Panc1 (cell line): ENCODE results near the gene ZC2HC1B.

Source experiments
- SIN3A ChIP-seq: IDR thresholded peaks from 2 replicates; pipeline ENCODE4 v1.6.1; 2012; ENCODE audit warnings: low read depth, mild to moderate bottlenecking, low read length, moderate library complexity, borderline replicate concordance; ENCODE audit not compliant: insufficient read depth
- TF ChIP-seq, protein P1 (sequence below): fragments of 450-650 bp; IDR thresholded peaks from 2 replicates; pipeline ENCODE4 v1.5.1; 2017; ENCODE audit warnings: mild to moderate bottlenecking

DNA sequence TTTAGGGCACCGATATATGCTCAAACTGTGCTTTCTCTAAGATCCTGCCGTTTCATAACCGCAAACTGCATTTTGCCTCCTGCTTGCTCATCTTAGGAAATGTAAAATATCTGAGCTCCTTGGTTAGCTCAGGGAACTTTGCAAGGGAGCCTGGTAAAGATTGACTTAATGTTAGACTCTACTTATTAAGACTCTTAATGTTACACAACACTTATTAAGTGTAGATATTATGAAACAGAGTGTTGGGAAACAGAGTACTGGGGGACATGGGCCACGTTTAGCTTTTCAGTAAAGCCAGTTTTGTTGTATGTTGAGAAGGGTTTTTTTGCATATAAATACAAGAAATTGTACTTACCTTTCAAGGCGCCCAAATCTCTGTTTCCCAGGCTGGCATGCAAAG is 19.2 kb upstream of the ZC2HC1B start:
- TF ChIP-seq, protein P1, sequence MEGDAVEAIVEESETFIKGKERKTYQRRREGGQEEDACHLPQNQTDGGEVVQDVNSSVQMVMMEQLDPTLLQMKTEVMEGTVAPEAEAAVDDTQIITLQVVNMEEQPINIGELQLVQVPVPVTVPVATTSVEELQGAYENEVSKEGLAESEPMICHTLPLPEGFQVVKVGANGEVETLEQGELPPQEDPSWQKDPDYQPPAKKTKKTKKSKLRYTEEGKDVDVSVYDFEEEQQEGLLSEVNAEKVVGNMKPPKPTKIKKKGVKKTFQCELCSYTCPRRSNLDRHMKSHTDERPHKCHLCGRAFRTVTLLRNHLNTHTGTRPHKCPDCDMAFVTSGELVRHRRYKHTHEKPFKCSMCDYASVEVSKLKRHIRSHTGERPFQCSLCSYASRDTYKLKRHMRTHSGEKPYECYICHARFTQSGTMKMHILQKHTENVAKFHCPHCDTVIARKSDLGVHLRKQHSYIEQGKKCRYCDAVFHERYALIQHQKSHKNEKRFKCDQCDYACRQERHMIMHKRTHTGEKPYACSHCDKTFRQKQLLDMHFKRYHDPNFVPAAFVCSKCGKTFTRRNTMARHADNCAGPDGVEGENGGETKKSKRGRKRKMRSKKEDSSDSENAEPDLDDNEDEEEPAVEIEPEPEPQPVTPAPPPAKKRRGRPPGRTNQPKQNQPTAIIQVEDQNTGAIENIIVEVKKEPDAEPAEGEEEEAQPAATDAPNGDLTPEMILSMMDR = no peak
- TF ChIP-seq SIN3A = no peak
